NCI-H748 treated with DMSO at 0.1 percent for 48 hours (cell line): ENCODE measurements around the gene RAB6B.
A peak's percentile ranks its signal among the peaks of the same experiment; 100 is the strongest.

Source experiments
- DNase-seq: peaks from one replicate; lab custom pipeline; 2025; lab: John Stamatoyannopoulos, UW

The RAB6B gene

GRCh38 chr3:133895208-133896001 lies at the start of gene RAB6B:
Gene RAB6B (minus strand): TSS chr3:133895882. CDS start chr3:133895466, 416 bp downstream.
- peak; percentile 13 for DNase-seq

GRCh38 chr3:133944641-133945380 lies 49.1 kb upstream of the RAB6B start:
- DNase-seq: no peak

GRCh38 chr3:133944181-133944580 lies 48.5 kb upstream of the RAB6B start:
- no peak for DNase-seq

- no peak for DNase-seq
Measured at GRCh38 chr3:133943639-133944141, 48.0 kb upstream of the RAB6B start.

GRCh38 chr3:133943031-133943535 lies 47.4 kb upstream of the RAB6B start:
- no peak for DNase-seq

GRCh38 chr3:133941415-133941821 lies 45.7 kb upstream of the RAB6B start:
- no peak for DNase-seq

GRCh38 chr3:133940536-133940935 lies 44.9 kb upstream of the RAB6B start:
- no peak for DNase-seq

GRCh38 chr3:133939463-133939835 lies 43.8 kb upstream of the RAB6B start:
- DNase-seq: no peak

- no peak for DNase-seq
Measured at GRCh38 chr3:133938770-133939462, 43.2 kb upstream of the RAB6B start.

- DNase-seq: no peak
Measured at GRCh38 chr3:133937756-133938601, 42.3 kb upstream of the RAB6B start.

- DNase-seq: no peak
Measured at GRCh38 chr3:133937061-133937686, 41.5 kb upstream of the RAB6B start.

- DNase-seq: no peak
Measured at GRCh38 chr3:133935843-133936769, 40.4 kb upstream of the RAB6B start.

- no peak for DNase-seq
Measured at GRCh38 chr3:133934996-133935842, 39.5 kb upstream of the RAB6B start.

- DNase-seq: no peak
Measured at GRCh38 chr3:133934073-133934970, 38.6 kb upstream of the RAB6B start.

GRCh38 chr3:133933097-133934024 lies 37.7 kb upstream of the RAB6B start:
- no peak for DNase-seq

GRCh38 chr3:133932009-133932408 lies 36.3 kb upstream of the RAB6B start:
- no peak for DNase-seq

- no peak for DNase-seq
Measured at GRCh38 chr3:133931084-133931483, 35.4 kb upstream of the RAB6B start.
